SK-N-SH (cell line): ENCODE measurements around the gene AGPAT3. TPM values are rescaled to one million over a fixed set of nuclear protein-coding genes. Genes with fewer than 3 reads are reported as not detected.

Source experiments
- CTCF ChIA-PET: fragments of 300-600, 350-600 bp; formaldehyde crosslinking; extraction: SDS; loops from one replicate; lab custom pipeline; 2021; lab: Yijun Ruan, JAX
- POLR2A ChIA-PET: fragments of 350-600 bp; sonication (Branson Sonifier 250); formaldehyde crosslinking; extraction: SDS; loops from one replicate; lab custom pipeline; 2020; ENCODE audit warnings: antibody characterized with exemption, inconsistent platforms; lab: Yijun Ruan, JAX
- DNase-seq: peaks from one replicate; pipeline ENCODE4 v3.0.0; 2012
- H2AFZ ChIP-seq: fragments of 200-600 bp; sonication (generic); 2 replicates; pipeline ENCODE4 v1.8.1; 2016; ENCODE audit warnings: antibody characterized with exemption, mild to moderate bottlenecking, low read depth
- H3F3A ChIP-seq: fragments of 200-600 bp; sonication (generic); replicated peaks from 2 replicates; pipeline ENCODE3; 2016; ENCODE audit warnings: antibody characterized with exemption, mild to moderate bottlenecking; ENCODE audit not compliant: insufficient read depth
- H3K27ac ChIP-seq, 2 experiments: fragments of 200-500 bp in 1 of 2; fragments of 200-600 bp in 1 of 2; sonication (Bioruptor generic) in 1 of 2; sonication (generic), shearing (Covaris generic) in 1 of 2; 2 replicates each; pipeline versions ENCODE4 v1.5.1 to v1.6.1; 2014 to 2016; ENCODE audit warnings: low read depth in 2 of 2, inconsistent platforms in 1 of 2, low read length in 1 of 2, mild to moderate bottlenecking in 1 of 2, mixed read lengths in 1 of 2
- H3K27me3 ChIP-seq: fragments of 200-600 bp; sonication (generic), shearing (Covaris generic); 2 replicates; pipeline ENCODE4 v1.6.1; 2016; ENCODE audit warnings: mixed run types; ENCODE audit not compliant: insufficient read depth
- H3K36me3 ChIP-seq, 2 experiments: fragments of 200-500 bp in 1 of 2; fragments of 200-600 bp in 1 of 2; sonication (Bioruptor generic) in 1 of 2; sonication (generic) in 1 of 2; replicated peaks in 1 of 2; 2 replicates each; pipeline versions ENCODE3 to v1.5.1; 2014 to 2016; ENCODE audit warnings: low read length in 1 of 2, mild to moderate bottlenecking in 1 of 2; ENCODE audit not compliant: insufficient read depth in 2 of 2, control insufficient read depth in 1 of 2
- H3K4me1 ChIP-seq, 2 experiments: fragments of 200-500 bp in 1 of 2; fragments of 200-600 bp in 1 of 2; sonication (Bioruptor generic) in 1 of 2; sonication (generic), shearing (Covaris generic) in 1 of 2; 2 replicates each; pipeline versions ENCODE4 v1.5.1 to v1.6.1; 2014 to 2016; ENCODE audit warnings: low read depth in 1 of 2, low read length in 1 of 2, mixed run types in 1 of 2; ENCODE audit not compliant: insufficient read depth in 2 of 2, control insufficient read depth in 1 of 2
- H3K4me2 ChIP-seq: fragments of 200-600 bp; sonication (generic), shearing (Covaris generic); 2 replicates; pipeline ENCODE4 v1.6.1; 2017; ENCODE audit warnings: mixed run types
- H3K4me3 ChIP-seq, 2 experiments: fragments of 200-500 bp in 1 of 2; fragments of 200-600 bp in 1 of 2; sonication (Bioruptor generic) in 1 of 2; sonication (generic), shearing (Covaris generic) in 1 of 2; 2 replicates each; pipeline versions ENCODE4 v1.5.1 to v1.8.1; 2014 to 2016; ENCODE audit warnings: low read depth in 2 of 2, inconsistent platforms in 1 of 2, low read length in 1 of 2, mild to moderate bottlenecking in 1 of 2, mixed read lengths in 1 of 2, moderate library complexity in 1 of 2
- H3K79me2 ChIP-seq: fragments of 200-600 bp; sonication (generic); 2 replicates; pipeline ENCODE4 v1.8.1; 2017; ENCODE audit warnings: mild to moderate bottlenecking; ENCODE audit not compliant: insufficient read depth
- H3K9ac ChIP-seq: fragments of 200-600 bp; sonication (generic); 2 replicates; pipeline ENCODE4 v1.6.1; 2017; ENCODE audit warnings: mixed run types
- H3K9me2 ChIP-seq: fragments of 200-600 bp; sonication (generic); 2 replicates; pipeline ENCODE4 v1.6.1; 2017; ENCODE audit warnings: mixed run types
- H3K9me3 ChIP-seq: fragments of 200-600 bp; sonication (generic); 2 replicates; pipeline ENCODE4 v1.6.1; 2017; ENCODE audit warnings: mixed run types, mild to moderate bottlenecking, moderate library complexity
- H4K20me1 ChIP-seq: fragments of 200-600 bp; sonication (generic); 2 replicates; pipeline ENCODE4 v1.6.1; 2017; ENCODE audit warnings: mild to moderate bottlenecking, mixed run types; ENCODE audit not compliant: insufficient read depth
- CHD2 ChIP-seq: fragments of 150-350 bp; IDR thresholded peaks from 2 replicates; pipeline ENCODE4 v1.6.1; 2018; ENCODE audit warnings: low read length; ENCODE audit not compliant: partially characterized antibody
- ELF1 ChIP-seq: IDR thresholded peaks from 2 replicates; pipeline ENCODE4 v1.4.0; 2012
- EP300 ChIP-seq, 2 experiments: IDR thresholded peaks; 2 replicates each; pipeline versions ENCODE4 v1.4.0 to v1.6.1; 2012; ENCODE audit warnings: borderline replicate concordance in 1 of 2, low read depth in 1 of 2, low read length in 1 of 2
- FOSL2 ChIP-seq: IDR thresholded peaks from 2 replicates; pipeline ENCODE4 v1.4.0; 2012; ENCODE audit warnings: low read depth, mild to moderate bottlenecking, moderate library complexity, borderline replicate concordance
- FOXJ3 ChIP-seq: sonication (generic); formaldehyde crosslinking; IDR thresholded peaks from 2 replicates; pipeline ENCODE4 v1.5.1; 2020; ENCODE audit warnings: mild to moderate bottlenecking, missing genetic modification reagents
- GATA2 ChIP-seq: sonication (generic); formaldehyde crosslinking; IDR thresholded peaks from 2 replicates; pipeline ENCODE4 v1.5.0; 2020; ENCODE audit warnings: mild to moderate bottlenecking, missing genetic modification reagents
- JUND ChIP-seq: IDR thresholded peaks from 2 replicates; pipeline ENCODE4 v1.4.0; 2012
- MEF2A ChIP-seq: IDR thresholded peaks from 2 replicates; pipeline ENCODE4 v1.4.0; 2012; ENCODE audit warnings: low read depth, borderline replicate concordance
- MXI1 ChIP-seq: IDR thresholded peaks from 2 replicates; pipeline ENCODE4 v1.6.1; 2012; ENCODE audit warnings: mild to moderate bottlenecking, low read depth, low read length, improper control_type of control experiment
- NRF1 ChIP-seq: IDR thresholded peaks from 2 replicates; pipeline ENCODE4 v1.6.1; 2012; ENCODE audit warnings: low read depth, mild to moderate bottlenecking, low read length
- RAD21 ChIP-seq: IDR thresholded peaks from 2 replicates; pipeline ENCODE4 v1.6.1; 2012; ENCODE audit warnings: mild to moderate bottlenecking, low read length
- RCOR1 ChIP-seq: fragments of 150-350 bp; IDR thresholded peaks from 2 replicates; pipeline ENCODE4 v1.6.1; 2017; ENCODE audit warnings: antibody characterized with exemption, low read length
- SMC3 ChIP-seq: IDR thresholded peaks from 2 replicates; pipeline ENCODE4 v1.6.1; 2012; ENCODE audit warnings: low read depth, low read length, improper control_type of control experiment
- TCF12 ChIP-seq: IDR thresholded peaks from 2 replicates; pipeline ENCODE4 v1.4.0; 2012
- TEAD4 ChIP-seq: IDR thresholded peaks from 2 replicates; pipeline ENCODE4 v1.4.0; 2012; ENCODE audit warnings: mild to moderate bottlenecking, borderline replicate concordance; ENCODE audit not compliant: insufficient read depth
- WGBS: methylation state at CpG from one replicate; pipeline ENCODE4 v1.1.6; 2017; ENCODE audit warnings: low lambda C conversion rate; 5-methylcytosine and 5-hydroxymethylcytosine counted together
- polyA plus RNA-seq, 3 experiments: library from polyadenylated mRNA; depleted of rRNA; stranded (reverse); fragments of >200 nt; gene quantifications; 2 replicates each; pipeline ENCODE4 v1.2.3, GENCODE V29; 2012
- TF ChIP-seq, protein P1 (sequence below): IDR thresholded peaks from 2 replicates; pipeline ENCODE4 v1.4.0; 2012; ENCODE audit warnings: low read depth, borderline replicate concordance
- TF ChIP-seq, protein P2 (sequence below): IDR thresholded peaks from 2 replicates; pipeline ENCODE4; 2012
- TF ChIP-seq, protein P3 (sequence below): IDR thresholded peaks from 2 replicates; pipeline ENCODE4 v1.4.0; 2012; ENCODE audit warnings: low read depth
- TF ChIP-seq, protein P4 (sequence below): fragments of 150-350 bp; IDR thresholded peaks from 2 replicates; pipeline ENCODE4 v1.6.1; 2017; ENCODE audit warnings: antibody characterized with exemption, low read length, low read depth, borderline replicate concordance

The AGPAT3 gene
- polyA plus RNA-seq, 1 of the 3 experiments (the other 2 are of a cell fraction), result 35.3 TPM

GRCh38 chr21:43994085-43994484 lies 129.1 kb downstream of the AGPAT3 start:
- no peaks in the 10 kb centered on the region for H3K27me3 ChIP-seq
- POLR2A ChIA-PET, result interaction anchor here (0.9 kb wide), 1 partner anchor 18 kb away, joined by 3 read pairs; the partner anchor contains the start of gene TRAPPC10
- H3K27ac ChIP-seq, result no peak overlapping the region
- TF ChIP-seq, protein P1, sequence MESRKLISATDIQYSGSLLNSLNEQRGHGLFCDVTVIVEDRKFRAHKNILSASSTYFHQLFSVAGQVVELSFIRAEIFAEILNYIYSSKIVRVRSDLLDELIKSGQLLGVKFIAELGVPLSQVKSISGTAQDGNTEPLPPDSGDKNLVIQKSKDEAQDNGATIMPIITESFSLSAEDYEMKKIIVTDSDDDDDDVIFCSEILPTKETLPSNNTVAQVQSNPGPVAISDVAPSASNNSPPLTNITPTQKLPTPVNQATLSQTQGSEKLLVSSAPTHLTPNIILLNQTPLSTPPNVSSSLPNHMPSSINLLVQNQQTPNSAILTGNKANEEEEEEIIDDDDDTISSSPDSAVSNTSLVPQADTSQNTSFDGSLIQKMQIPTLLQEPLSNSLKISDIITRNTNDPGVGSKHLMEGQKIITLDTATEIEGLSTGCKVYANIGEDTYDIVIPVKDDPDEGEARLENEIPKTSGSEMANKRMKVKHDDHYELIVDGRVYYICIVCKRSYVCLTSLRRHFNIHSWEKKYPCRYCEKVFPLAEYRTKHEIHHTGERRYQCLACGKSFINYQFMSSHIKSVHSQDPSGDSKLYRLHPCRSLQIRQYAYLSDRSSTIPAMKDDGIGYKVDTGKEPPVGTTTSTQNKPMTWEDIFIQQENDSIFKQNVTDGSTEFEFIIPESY, result no peak
- TF ChIP-seq, protein P2, sequence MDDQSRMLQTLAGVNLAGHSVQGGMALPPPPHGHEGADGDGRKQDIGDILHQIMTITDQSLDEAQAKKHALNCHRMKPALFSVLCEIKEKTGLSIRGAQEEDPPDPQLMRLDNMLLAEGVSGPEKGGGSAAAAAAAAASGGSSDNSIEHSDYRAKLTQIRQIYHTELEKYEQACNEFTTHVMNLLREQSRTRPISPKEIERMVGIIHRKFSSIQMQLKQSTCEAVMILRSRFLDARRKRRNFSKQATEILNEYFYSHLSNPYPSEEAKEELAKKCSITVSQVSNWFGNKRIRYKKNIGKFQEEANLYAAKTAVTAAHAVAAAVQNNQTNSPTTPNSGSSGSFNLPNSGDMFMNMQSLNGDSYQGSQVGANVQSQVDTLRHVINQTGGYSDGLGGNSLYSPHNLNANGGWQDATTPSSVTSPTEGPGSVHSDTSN, result no peak
- TF ChIP-seq JUND (no peak), RAD21 (no peak), ELF1 (no peak), TEAD4 (no peak), RCOR1 (no peak), TCF12 (no peak), CHD2 (no peak), FOSL2 (no peak), MXI1 (no peak), EP300 (IDR thresholded peaks at IDR 0.05; ENCODE audit: borderline replicate concordance in 1 of 2, low read depth in 1 of 2, low read length in 1 of 2) (no peak), GATA2 (CRISPR knock-in tag) (no peak), FOXJ3 (CRISPR knock-in tag) (no peak), NRF1 (no peak), MEF2A (no peak), SMC3 (no peak)
- TF ChIP-seq, protein P3, sequence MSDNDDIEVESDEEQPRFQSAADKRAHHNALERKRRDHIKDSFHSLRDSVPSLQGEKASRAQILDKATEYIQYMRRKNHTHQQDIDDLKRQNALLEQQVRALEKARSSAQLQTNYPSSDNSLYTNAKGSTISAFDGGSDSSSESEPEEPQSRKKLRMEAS, result no peak
- TF ChIP-seq, protein P4, sequence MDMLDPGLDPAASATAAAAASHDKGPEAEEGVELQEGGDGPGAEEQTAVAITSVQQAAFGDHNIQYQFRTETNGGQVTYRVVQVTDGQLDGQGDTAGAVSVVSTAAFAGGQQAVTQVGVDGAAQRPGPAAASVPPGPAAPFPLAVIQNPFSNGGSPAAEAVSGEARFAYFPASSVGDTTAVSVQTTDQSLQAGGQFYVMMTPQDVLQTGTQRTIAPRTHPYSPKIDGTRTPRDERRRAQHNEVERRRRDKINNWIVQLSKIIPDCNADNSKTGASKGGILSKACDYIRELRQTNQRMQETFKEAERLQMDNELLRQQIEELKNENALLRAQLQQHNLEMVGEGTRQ, result no peak
- TF ChIP-seq, all 33 proteins: peak for 0
- 80% methylated on average over 7 of the region's 11 CpGs for WGBS
- no peak overlapping the region for H3K4me3 ChIP-seq
- no peaks in the 10 kb centered on the region for H3K36me3 ChIP-seq
- no peak overlapping the region for H3K4me2 ChIP-seq
- no peaks in the 10 kb centered on the region for H3K9me2 ChIP-seq
- no peak overlapping the region for H3K9ac ChIP-seq
- H3K79me2 ChIP-seq, result no peaks in the 10 kb centered on the region
- H3K9me3 ChIP-seq, result no peaks in the 10 kb centered on the region
- no peaks in the 10 kb centered on the region for H4K20me1 ChIP-seq
- no peaks in the 10 kb centered on the region for H3K4me1 ChIP-seq
- H3F3A ChIP-seq, result no peaks in the 10 kb centered on the region
- DNase-seq, result no peak
- CTCF ChIA-PET, result interaction anchor here (1.5 to 2.4 kb wide), 2 partner anchors 17 to 18 kb away, joined by 3 to 9 read pairs; no protein-coding TSS in a partner anchor
- no peak overlapping the region for H2AFZ ChIP-seq
